Transverse colon (tissue), 4 donors: Measurements from ENCODE around the gene PNMA1.

Experiments
- EP300 ChIP-seq: sonication (generic); formaldehyde crosslinking; IDR thresholded peaks from one replicate; pipeline ENCODE4 v1.6.1; 2017; ENCODE audit warnings: antibody characterized with exemption, low read depth
- POLR2A ChIP-seq: fragments of 450-650 bp; IDR thresholded peaks from one replicate; pipeline ENCODE4 v1.6.1; 2016; ENCODE audit warnings: antibody characterized with exemption, mild to moderate bottlenecking, moderate library complexity
- POLR2AphosphoS5 ChIP-seq, 3 donors: sonication (generic); formaldehyde crosslinking; IDR thresholded peaks; one replicate each; pipeline ENCODE4 v1.6.1; 2016; ENCODE audit warnings: antibody characterized with exemption in 3 of 3
- TF ChIP-seq, protein P1 (sequence below), 5 experiments: fragments of 200-600 bp in 3 of 5; fragments of 450-650 bp in 2 of 5; sonication (generic) in 3 of 5; IDR thresholded peaks; 1 replicate in 2 of 5; 2 replicates in 3 of 5; pipeline ENCODE4 v1.5.1; 2016 to 2017; ENCODE audit warnings: antibody characterized with exemption in 5 of 5, inconsistent platforms in 3 of 5, mild to moderate bottlenecking in 2 of 5, moderate library complexity in 1 of 5

DNA sequence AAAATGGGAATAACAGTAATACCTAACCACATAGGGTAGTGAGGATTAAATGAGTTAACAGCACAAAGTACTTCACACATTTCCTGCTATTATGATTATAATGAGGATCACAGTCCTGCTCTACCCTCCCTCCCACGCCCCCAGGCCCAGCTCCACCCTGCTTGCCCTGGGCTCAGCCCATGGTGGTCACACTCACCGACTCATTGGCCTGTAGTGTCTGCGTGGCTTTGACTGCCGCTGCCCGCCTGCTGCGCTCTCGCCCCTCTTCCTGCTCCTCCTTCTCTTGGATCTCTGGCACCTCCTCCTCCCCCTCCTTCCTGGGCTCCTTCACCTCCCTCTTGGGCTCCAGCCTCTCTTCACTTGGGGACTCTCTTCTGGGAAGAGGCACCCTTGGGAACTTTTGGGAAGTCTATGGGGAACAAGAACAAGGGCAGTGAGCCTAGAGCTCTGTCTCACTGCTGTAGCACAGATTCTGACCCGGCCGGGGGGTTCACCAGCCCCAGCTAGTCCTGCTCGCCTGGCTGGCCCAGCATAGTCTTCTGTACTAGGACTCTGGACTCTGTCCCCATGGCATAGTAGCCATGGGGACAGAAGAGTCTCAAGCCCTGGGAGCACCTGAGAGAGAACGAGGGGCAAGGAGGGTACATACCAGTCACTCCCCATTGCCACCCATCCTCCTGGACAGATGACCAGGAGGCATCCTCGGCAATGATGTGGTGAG, 7.1 kb upstream of the PNMA1 start:
- TF ChIP-seq EP300 = no peak
- TF ChIP-seq POLR2A = no peak
- no peak for TF ChIP-seq POLR2AphosphoS5 (IDR thresholded peaks at IDR 0.05)
- TF ChIP-seq, protein P1, sequence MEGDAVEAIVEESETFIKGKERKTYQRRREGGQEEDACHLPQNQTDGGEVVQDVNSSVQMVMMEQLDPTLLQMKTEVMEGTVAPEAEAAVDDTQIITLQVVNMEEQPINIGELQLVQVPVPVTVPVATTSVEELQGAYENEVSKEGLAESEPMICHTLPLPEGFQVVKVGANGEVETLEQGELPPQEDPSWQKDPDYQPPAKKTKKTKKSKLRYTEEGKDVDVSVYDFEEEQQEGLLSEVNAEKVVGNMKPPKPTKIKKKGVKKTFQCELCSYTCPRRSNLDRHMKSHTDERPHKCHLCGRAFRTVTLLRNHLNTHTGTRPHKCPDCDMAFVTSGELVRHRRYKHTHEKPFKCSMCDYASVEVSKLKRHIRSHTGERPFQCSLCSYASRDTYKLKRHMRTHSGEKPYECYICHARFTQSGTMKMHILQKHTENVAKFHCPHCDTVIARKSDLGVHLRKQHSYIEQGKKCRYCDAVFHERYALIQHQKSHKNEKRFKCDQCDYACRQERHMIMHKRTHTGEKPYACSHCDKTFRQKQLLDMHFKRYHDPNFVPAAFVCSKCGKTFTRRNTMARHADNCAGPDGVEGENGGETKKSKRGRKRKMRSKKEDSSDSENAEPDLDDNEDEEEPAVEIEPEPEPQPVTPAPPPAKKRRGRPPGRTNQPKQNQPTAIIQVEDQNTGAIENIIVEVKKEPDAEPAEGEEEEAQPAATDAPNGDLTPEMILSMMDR (IDR thresholded peaks at IDR 0.05) = no peak
